Measurements from ENCODE around the gene SOCS1. TPM values are rescaled to one million over a fixed set of nuclear protein-coding genes. Genes with fewer than 3 reads are reported as not detected.
A peak's percentile ranks its signal among the peaks of the same experiment; 100 is the strongest.

Gene SOCS1
- total RNA-seq, 1 donor from 2014 or later: 2.9 TPM

DNA sequence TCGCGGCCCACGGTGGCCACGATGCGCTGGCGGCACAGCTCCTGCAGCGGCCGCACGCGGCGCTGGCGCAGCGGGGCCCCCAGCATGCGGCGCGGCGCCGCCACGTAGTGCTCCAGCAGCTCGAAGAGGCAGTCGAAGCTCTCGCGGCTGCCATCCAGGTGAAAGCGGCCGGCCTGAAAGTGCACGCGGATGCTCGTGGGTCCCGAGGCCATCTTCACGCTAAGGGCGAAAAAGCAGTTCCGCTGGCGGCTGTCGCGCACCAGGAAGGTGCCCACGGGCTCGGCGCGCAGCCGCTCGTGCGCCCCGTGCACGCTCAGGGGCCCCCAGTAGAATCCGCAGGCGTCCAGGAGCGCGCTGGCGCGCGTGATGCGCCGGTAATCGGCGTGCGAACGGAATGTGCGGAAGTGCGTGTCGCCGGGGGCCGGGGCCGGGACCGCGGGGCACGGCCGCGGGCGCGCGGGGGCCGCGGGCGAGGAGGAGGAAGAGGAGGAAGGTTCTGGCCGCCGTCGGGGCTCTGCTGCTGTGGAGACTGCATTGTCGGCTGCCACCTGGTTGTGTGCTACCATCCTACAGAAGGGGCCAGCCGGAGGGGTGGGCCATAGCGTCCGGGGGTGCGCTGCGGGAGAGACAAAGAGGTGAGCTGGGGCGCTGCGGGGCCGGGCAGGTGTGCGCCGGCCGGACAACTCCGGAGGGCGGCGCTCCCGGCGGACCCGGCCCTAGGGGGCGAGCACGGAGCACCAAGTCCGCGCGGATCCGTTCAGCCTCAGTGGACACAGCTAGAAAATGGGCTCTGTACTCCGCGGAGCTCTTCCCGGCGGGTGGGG, 879 bp downstream of the SOCS1 start:
- peaks cover 58% of the 10 kb centered on the region for H3K4me1 ChIP-seq
- peak overlapping the region; percentile 100 for H3K27ac ChIP-seq (replicated peaks)
- H3K27me3 ChIP-seq (ENCODE audit: low read depth): no peaks in the 10 kb centered on the region
- H3K36me3 ChIP-seq: no peaks in the 10 kb centered on the region
- H3K4me3 ChIP-seq: peak overlapping the region; percentile 90
- no peaks in the 10 kb centered on the region for H3K9me3 ChIP-seq (replicated peaks)
- TF ChIP-seq, protein P1, sequence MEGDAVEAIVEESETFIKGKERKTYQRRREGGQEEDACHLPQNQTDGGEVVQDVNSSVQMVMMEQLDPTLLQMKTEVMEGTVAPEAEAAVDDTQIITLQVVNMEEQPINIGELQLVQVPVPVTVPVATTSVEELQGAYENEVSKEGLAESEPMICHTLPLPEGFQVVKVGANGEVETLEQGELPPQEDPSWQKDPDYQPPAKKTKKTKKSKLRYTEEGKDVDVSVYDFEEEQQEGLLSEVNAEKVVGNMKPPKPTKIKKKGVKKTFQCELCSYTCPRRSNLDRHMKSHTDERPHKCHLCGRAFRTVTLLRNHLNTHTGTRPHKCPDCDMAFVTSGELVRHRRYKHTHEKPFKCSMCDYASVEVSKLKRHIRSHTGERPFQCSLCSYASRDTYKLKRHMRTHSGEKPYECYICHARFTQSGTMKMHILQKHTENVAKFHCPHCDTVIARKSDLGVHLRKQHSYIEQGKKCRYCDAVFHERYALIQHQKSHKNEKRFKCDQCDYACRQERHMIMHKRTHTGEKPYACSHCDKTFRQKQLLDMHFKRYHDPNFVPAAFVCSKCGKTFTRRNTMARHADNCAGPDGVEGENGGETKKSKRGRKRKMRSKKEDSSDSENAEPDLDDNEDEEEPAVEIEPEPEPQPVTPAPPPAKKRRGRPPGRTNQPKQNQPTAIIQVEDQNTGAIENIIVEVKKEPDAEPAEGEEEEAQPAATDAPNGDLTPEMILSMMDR (IDR thresholded peaks at IDR 0.05; ENCODE audit: borderline replicate concordance): no peak
- DNase-seq: peak; percentile 33
- intact Hi-C loops (cut with micrococcal nuclease): loop anchor here (5.0 to 10.0 kb wide), 2 partner anchors 100 to 283 kb away; no protein-coding TSS in a partner anchor

DNA sequence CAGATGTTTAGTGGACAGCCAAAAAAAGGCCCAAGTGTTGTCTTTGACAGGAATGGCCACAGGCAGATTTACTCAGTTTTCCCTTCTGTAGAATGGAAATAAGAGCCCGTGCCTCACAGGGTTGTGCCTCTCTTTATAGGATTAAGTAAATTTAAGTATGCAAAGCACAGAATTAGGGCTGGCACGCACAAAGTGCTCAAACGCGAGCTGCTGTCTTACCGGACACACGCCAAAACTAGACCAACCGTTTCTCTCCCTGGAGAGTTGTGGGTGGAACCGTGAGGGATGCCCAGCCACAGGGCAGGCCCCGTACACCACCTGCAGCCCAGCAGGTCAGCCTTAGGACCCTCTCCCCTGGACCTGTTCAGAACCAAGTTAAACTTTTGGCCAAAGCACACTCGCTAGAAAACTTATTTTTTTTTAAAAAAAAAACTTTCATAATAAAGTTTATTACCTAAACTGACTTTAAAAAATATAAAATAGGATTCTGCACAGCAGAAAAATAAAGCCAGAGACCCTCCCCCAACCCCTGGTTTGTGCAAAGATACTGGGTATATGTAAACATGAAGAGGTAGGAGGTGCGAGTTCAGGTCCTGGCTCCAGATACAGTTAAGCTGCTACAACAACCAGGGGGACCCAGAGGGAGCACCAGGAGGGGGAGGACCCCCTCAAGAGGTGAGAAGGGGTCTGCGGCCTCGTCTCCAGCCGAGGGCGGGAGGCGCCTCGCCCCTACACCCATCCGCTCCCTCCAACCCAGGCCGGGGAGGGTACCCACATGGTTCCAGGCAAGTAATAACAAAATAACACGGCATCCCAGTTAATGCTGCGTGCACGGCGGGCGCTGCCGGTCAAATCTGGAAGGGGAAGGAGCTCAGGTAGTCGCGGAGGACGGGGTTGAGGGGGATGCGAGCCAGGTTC, 1.8 kb downstream of the SOCS1 start:
- Histone ChIP-seq H3K4me3 (peak overlapping the region; percentile 90), H3K27ac (replicated peaks) (peak overlapping the region; percentile 100), H3K27me3 (ENCODE audit: low read depth) (no peaks in the 10 kb centered on the region), H3K4me1 (peaks cover 54% of the 10 kb centered on the region), H3K36me3 (no peaks in the 10 kb centered on the region), H3K9me3 (replicated peaks) (no peaks in the 10 kb centered on the region)
- intact Hi-C loops (cut with micrococcal nuclease): loop anchor here (10.0 kb wide), 1 partner anchor 101 kb away; no protein-coding TSS in a partner anchor
- DNase-seq: no peak
- TF ChIP-seq, protein P1 (IDR thresholded peaks at IDR 0.05; ENCODE audit: borderline replicate concordance): no peak

DNA sequence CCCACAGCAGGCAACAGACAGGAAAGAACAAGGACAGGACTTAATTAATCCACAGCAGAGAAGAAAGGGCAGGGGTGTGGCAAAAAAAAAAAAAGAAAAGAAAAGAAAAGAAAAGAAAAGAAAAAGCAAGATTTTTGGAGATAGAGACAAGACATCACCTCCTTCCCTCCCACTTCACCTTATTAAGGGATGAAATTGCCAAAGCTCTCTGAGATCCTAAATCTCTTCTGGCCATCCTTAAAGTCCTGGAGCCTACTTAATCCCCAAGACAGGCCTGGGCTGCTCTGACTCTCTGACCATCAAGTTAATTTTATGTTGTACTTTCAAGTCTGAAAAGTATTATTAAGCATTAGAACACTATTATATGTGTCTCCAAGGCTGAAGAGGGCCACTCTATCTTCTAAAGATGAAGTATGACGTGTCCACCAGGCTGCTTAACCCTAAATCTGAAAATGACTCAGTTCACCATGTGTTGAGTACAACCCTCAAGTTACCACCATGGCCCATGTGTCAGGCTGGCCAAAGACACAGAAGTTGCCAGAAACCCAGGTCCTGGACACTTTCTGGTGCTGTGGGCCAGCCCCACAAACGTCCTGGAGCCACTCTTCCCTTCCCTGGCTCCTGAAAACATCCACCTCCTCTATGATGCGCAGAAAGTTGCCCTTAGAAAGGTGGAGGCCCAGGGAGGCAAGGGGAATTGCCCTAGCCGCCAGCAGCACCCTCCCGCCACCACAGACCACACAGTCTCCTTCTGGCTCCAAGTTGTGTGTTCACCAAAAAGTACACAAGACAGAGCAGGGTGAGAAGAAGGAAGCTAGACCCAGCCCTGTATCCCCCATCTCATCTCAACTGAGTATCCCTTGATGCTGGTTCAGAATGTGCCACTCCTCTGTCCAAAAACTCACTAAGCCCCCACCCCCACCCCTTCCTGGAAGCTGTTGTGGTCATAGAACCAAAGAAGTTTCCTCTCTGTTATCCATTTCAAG, 2.7 kb downstream of the SOCS1 start:
- Histone ChIP-seq H3K4me1 (peaks cover 44% of the 10 kb centered on the region), H3K27ac (replicated peaks) (no peak overlapping the region), H3K4me3 (peak overlapping the region; percentile 90), H3K36me3 (no peaks in the 10 kb centered on the region), H3K9me3 (replicated peaks) (no peaks in the 10 kb centered on the region), H3K27me3 (ENCODE audit: low read depth) (no peaks in the 10 kb centered on the region)
- no peak for DNase-seq
- TF ChIP-seq, protein P1 (IDR thresholded peaks at IDR 0.05; ENCODE audit: borderline replicate concordance): no peak
- intact Hi-C loops (cut with micrococcal nuclease): loop anchor here (10.0 kb wide), 1 partner anchor 101 kb away; no protein-coding TSS in a partner anchor

DNA sequence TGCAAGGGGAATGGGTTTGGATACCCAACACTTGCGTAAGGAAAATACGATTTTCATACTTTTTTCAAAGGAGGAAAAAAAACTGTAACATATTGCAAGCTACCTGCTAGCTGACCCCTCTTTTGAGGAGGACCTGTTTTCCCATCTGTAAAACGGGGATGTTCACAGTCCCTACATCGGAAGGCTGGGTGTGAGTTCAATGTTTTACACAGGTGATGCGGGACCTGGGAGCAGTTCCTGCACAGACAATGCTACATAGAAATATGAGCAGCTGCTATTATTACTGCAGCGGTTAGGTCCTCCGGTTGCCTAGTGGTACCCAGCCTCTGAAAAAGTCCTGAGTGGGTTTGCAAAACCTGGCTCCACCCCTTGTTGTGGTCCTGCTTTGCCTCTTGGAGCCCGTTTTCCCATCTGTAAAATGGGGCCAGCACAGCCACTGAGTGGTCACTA, 3.5 kb downstream of the SOCS1 start:
- intact Hi-C loops (cut with micrococcal nuclease): loop anchor here (10.0 kb wide), 1 partner anchor 102 kb away; no protein-coding TSS in a partner anchor
- Histone ChIP-seq H3K27ac (replicated peaks) (no peak overlapping the region), H3K36me3 (no peaks in the 10 kb centered on the region), H3K9me3 (replicated peaks) (no peaks in the 10 kb centered on the region), H3K4me3 (no peak overlapping the region), H3K4me1 (peaks cover 39% of the 10 kb centered on the region), H3K27me3 (ENCODE audit: low read depth) (no peaks in the 10 kb centered on the region)
- DNase-seq: no peak
- TF ChIP-seq, protein P1 (IDR thresholded peaks at IDR 0.05; ENCODE audit: borderline replicate concordance): no peak

Measured in left ventricle myocardium inferior (tissue), 1 donor.